Activated naive CD4-positive, alpha-beta T cell (primary cell): ENCODE data around the gene MRPL48.
"Not testable (repeated sequence)": the region's sequence is repeated elsewhere in the genome, so short reads cannot be mapped to it uniquely, and the experiment has no call there.

Source experiments
- DNase-seq, 4 experiments: peaks; one replicate each; lab custom pipeline; 2025; lab: John Stamatoyannopoulos, UW

Gene MRPL48

DNA sequence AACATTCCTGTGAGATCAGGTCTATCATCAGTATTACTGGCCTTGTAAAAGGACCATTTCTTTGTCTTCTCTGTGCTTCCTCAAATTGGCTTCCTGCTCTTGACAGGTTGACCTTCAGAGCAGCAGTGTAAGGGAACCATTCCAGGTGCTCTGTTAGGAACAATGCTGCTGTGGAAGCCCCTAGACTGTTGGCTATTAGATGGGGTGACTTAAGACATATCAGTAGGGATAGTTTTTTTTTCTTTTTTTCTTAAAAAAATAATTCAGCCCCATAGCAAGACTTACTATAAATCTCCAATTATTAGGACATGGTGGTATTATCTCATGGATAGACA is 51.4 kb downstream of the MRPL48 start:
- no peak for DNase-seq

DNA sequence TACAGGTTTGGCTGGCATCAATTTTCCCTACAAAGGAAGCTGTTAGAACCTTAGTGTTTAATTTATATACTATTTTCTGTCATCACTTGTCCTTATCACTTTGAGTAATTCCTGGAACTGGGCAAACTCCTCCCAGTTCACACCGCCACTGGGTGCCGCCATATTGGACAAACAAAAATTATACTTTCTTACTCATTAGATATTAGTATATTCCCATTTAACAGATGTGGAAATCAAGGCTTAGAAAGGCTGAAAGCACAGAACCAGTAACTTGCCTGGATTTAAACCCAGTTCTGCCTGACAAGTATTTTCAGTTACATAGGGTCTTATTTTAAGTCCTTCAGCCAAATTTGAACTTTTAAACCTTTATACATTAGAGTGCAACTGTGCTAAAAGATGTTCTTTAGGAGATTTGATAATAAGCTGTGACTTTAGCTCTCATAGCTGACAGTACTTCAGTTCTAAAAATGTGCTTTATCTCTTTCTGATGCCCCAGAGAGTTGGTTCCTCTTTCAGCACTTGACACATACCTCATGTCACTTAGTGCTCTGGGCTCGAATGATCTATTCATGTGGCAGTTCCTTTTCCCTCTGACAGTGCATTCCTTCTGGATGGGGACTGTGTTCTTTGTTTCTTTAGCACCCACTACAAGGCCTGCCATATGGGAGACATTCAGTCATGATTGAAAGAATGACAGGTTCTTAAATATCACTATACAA is 63.5 kb downstream of the MRPL48 start:
- DNase-seq, result no peak

DNA sequence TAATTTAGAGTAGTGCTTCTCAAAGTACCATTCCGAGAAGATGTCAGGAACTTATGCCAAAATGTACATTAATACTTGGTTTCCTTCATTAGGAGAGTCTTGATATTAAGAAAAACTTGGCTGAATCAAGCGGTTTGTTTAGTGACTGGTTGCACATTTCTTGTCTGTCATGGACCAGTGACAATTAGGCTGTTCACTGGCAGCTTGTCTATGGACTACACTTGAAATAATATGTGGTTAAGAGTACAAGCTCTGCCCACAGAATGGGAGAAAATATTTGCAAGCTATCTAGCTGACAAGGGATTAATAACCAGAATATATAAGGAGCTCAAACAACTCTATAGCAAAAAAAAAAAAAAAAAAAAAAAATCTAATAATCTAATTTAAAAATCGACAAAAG is 64.4 kb downstream of the MRPL48 start:
- DNase-seq, result no peak

DNA sequence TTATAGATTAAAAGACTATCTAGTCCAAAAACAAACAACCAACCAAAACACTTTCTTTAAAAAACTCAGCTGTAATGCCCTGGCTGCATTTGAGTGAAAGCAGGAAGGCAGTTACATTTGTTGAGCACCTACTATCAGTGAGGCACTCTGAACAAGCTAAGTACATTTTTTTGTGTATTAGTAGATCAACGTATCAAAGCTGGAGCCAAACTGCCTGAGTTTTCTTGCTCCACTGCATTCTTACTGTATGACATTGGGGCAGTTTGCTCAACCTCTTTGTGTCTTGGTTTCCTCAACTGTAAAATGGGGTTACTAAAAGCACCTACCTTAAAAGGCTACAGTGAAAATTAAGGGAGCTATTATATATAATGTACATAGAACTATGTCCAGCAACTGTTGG is 67.0 kb downstream of the MRPL48 start:
- DNase-seq, result no peak

DNA sequence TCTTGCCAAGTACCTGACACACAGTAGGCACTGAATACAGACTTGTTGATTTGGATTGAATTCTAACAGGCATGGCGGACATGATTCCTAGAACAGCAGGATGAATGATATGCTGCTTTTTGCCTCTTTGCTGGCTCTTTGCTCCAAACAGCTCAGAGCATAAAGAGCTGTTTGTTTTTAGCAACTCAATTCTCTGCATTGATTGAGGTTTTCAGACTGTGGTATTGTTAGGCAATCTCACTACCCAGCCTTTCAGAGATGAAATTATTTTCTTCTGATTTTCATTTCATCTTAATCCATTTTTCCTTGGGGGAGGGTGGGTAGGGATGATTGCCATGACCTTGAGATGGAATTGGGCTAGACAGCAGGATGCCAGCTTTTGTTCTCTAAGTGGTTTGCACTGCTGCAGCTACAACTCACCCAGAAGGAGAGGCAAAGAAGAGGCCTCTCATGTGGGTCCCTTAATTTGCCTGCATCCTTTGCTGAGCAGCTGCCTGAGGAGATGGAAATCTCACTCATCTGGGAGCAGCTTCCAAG is 68.4 kb downstream of the MRPL48 start:
- no peak for DNase-seq

DNA sequence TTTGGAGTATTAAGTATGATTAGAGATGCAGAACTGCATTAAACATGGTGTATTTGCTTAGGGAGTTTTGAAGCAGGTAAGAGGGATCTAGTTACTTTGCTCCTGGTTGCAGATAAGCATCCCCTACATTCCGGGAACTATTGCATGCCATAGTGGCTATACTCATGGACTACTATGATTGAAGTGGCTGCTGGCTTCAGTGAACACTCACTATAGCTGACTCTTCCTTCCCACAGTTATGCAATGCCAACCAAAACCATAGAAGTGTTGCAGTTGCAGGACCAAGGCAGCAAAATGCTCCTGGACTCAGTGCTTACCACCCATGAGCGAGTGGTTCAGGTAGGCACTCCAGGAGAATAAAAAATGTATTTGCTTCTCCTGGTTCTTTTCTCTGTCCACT is 72.0 kb downstream of the MRPL48 start:
- DNase-seq, result no peak

DNA sequence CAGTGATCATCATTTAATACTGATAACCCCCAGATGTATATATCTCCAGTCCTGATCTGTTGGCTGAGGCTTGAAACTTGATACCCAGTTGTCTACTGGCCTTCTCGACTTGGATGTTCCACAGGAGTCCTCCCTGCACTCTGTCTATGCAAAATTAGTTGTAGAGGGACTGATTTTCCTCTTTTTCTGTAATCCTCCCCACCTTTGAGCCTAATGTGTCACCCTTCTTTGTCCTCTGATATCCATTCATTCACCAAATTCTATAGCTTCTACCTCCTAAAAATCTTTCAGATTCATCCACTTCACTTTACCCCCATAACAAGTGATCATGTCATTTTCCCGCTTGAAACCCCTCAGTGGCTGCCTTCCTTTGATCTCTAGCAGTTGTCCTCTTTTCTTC is 72.5 kb downstream of the MRPL48 start:
- DNase-seq, result no peak

DNA sequence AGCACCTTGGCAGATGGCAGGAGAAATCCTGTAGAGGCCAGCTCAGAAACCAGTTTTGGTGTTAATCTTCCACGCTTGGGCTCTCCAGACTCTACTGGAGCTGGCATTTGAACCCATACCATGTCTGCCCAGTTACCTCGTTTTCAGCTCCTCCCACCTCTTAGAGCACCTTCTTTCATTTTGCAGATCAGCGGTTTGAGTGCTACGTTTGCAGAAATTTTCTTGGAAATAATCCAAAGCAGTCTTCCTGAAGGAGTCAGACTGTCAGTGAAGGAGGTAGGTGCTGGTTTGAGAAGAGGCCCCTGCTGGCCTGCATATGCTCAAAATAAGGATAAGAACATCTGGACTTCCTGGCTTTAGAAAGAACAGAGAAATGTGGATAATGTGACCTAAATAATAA is 75.3 kb downstream of the MRPL48 start:
- DNase-seq, result no peak

DNA sequence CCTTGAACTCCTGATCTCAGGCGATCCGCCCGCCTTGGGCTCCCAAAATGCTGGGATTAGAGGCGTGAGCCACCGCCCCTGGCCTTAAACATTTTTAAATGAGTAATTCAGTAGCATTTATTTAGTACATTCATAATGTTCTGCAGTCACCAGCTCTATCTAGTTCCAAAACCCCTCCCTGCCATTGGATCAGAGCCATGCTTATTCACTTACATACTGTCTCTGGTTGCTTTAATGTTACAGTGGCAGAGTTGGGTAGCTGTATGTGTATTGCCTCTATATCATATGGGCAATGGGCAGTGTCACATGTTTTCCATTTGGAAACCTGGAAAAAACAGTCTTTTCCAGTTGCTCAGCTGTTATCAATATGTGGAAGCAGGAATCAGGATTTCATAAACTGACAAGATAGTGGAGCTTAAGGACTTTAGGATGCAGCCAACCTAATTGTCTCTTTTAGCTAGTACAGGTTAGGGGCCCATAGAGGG is 78.5 kb downstream of the MRPL48 start:
- no peak for DNase-seq

DNA sequence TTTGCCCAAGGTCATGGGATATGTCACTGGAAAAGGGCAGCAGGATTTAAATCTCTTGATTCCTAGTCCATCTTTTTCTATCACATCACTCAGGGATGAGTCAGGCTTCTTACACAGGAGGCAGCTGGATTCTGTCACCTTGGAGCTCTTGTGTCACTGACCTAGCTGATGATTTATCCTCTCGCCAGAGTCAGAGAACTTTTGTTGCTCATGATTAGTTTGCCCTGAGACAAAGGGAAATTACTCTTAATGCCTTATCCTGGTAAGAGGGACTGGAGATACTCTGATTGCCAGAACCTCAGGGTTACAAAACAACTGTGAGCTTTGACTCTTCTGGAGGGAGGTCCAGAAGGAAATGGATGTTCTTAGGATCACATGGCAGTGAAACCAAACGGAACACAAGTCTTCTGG is 78.9 kb downstream of the MRPL48 start:
- no peak for DNase-seq

DNA sequence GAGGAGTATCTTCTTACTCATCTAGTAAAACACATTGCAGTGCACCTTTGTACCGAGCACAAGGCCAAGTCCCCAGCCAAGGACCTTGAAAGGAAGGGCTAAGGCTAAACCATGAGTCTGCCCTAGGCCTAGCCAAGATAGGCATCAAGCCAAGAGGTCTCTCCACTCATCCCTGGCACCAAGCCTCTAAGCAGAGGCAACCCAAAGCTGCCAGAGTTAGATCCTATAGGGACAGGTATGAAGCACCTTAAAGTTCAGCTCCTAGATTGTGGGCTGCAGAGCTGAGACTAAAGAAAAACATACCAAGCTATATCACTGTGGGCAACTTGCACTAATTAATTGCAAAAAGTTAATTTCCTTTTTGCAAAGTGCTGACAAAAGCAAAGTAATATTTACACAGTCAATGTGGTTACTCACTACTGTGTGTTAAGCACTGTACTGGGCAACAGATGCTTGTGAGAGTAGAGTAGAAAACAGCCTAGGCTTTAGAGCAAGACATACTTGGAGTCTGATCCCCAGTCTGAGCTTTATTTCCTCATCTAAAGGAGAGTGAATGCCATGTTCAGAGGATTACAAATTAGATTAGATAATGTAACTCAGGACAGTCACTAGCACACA is 81.8 kb downstream of the MRPL48 start:
- no peak for DNase-seq

DNA sequence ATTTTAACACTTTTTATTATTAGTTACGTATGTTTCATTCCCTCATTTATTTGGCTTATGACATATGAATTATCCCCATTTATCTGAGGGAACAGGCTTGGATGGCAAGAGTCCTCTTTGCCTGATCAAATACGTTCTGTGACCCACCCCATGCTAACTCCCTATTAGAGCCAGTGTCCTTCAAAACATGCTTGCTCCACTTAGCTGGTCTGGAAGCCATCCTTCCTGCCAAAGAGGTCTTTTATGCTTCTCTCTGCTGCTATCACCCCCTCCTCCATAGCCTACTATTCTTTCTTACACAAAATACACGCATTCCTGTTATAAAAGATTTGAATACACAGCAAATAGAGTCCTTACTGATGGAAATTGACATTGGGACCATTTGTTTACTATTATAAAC is 82.6 kb downstream of the MRPL48 start:
- DNase-seq, result no peak

DNA sequence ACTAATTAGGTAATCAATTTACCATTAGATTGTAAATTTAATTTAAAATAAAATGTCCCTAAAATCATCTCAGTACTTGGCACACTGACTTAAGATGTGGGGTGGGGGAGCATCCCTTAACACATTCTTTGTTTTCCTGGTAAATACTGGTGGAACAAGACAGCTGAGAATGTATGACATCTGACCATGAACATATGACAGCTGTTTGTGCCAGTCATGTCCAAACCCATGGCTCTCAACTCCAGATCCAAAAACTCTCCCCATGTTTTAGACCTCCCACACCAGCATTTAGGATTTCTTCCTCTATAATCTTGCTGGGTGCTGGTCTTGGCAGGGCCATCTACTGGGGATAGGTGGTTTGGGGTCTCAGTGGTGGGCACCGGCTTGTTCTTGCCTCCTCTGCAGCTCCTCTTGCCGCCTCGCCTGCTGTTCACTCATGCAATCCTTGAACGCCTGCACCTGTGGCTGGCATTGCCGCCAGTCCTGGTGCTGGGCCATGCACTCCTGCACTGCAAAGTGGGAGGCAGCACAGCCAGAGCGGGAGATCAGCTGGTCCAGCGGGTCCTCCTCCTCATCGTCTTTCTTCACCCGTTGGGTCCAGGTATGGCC is 85.2 kb downstream of the MRPL48 start:
- DNase-seq, result no peak

DNA sequence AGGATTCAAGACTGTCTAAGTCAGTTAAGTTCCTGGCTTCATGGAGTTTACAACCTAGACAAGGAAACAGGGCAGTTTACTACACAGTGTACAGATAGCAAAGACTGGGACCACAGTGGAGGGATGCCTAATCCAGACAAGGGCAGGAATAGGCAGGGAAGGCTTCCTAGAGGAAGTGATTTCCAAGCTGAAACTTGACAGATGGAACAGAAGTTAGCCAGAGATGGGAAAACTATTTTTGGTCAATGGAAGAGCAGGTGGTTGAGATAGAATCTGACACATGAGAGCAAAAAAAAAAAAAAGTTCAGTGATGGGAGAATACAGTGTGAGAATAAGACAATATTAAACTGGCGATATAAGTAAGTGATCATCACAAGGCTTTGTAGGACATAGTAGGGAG is 87.7 kb downstream of the MRPL48 start:
- DNase-seq, result no peak

DNA sequence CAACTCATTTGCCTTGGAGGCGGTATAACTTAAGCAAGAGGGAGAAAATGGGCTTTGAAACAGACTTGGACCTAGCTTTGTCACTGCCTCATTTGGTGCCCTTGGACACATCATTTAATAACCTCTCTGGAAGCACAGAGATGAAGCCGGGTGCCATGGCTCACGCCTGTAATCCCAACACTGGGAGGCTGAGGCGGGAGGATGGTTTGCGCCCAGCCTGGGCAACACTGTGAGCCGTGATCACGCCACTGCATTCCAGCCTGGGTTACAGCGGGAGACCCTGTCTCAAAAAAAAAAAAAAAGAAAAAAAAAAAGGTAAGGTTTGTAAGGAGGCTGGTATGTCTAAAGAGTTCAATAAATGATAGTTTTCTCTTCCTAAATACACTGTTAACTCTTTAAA is 88.2 kb downstream of the MRPL48 start:
- no peak for DNase-seq

DNA sequence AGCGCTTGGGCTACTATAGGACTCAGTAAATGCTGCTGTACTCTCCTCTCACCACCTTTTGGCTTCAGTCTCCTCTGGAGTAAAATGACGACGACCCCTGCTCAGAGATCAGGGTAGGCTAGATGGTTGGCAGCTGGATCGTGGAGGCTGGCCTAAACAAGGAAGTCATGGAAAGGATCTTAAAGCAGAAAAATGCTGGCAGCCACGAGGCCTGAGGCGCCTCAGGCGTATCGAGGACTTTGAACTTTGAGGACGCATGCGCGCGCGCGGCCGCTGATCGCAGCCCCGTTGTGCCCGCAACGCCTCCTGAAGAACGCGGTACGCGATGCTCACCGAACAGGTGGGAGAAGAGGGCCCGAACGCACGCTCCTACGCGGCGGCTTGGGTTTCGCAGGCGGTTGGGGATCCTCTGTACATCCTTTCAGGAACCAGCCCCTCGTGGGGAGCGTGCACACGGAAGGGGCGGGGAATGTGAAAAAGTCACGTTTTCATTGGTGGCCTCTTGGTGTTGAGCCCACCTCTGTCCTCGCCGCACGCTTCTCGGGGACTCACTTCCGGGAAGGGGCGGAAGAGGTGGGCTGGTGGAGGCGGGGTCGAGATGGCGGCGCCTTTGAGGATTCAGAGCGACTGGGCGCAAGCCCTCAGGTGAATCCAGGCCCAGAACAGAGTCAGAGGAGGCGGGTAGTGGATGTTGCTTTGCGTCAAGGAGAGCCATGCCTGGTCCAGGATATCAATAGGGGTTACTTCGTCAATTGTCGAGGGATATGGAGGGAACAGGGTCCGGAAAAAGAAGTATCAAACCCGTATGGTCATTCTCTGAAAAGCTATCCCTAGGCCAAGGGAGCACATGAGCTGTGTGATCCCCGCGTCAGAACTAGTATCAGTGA is 89.0 kb downstream of the MRPL48 start, which contains the start of the genes COA4 and PAAF1:
Gene COA4, minus strand, starts transcription at position 423 of the 887 bp plus-strand sequence. CDS start 3,468 bp downstream, outside the sequence.
Gene PAAF1, plus strand, starts transcription at position 576 of the 887 bp plus-strand sequence. Its CDS starts 23 bp downstream, at position 599.
- DNase-seq, result peak; percentile 77 to 88 (median 82)

DNA sequence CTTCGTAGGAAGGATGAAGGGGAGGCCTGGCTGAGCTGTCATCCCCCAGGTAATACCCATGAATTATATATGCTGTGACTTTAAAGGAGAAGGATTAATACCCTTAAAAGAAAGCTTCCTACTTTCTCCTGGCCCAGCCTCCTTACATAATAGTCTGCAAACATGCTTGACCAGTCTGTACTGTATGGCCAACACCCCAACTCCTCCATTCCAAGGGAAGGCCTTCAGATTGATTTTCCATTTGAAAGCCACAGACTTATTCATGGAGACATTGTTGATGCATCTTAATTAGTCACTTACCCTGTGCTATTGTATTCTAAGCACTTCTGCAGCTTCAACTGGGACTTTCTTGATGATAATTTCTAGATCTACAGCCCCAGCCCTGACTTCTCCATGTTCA is 91.1 kb downstream of the MRPL48 start:
- no peak for DNase-seq

DNA sequence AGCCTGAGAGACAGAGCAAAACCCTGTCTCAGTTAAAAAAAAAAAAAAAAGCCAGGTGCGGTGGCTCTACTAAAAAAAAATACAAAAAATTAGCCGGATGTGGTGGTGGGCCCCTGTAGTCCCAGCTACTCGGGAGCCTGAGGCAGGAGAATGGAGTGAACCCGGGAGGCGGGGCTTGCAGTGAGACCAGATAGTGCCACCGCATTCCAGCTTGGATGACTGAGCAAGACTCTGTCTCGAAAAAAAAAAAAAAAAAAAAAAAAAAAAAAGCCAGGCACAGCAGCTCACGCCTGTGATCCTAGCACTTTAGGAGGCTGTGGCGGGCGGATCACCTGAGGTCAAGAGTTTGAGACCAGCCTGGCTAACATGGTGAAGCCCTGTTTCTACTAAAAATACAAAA is 92.8 kb downstream of the MRPL48 start:
- DNase-seq, result not testable (repeated sequence)

DNA sequence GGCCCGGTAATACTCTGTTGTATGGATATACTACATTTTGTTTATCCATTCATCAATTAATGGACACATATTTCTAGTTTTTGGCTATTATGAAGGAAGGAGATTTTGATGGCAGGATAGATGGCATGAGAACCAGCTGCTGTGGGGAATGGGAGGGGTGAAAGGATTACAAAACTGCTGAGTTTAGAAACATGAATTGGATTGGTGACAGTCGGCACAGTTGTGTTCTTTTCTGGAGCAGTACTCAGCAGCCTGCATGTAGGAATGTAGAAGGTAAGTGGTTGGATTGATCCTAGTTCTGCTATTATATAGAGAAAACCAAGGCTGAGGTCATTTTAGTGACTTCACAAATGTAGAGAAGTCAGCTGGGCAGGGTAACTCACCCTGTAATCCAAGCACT is 96.2 kb downstream of the MRPL48 start:
- no peak for DNase-seq

DNA sequence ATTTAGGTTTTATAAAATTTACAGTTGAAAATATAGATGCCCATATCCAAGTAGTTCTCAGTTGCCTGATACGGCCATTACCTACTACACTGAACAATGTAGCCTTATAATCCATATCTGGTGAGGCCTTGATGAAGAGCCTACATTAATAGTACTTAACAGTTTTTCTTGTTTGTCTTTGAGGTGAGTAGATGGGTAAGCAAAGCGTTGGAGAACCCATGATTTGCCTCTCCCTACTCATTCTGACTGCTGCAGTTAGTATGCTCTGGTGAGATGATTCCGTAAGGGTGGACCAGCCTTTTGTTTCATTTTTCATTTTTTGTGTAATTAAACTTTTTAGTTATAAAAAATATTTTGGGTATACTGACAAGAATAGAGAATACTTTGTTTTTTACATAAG is 100.6 kb downstream of the MRPL48 start:
- no peak for DNase-seq

DNA sequence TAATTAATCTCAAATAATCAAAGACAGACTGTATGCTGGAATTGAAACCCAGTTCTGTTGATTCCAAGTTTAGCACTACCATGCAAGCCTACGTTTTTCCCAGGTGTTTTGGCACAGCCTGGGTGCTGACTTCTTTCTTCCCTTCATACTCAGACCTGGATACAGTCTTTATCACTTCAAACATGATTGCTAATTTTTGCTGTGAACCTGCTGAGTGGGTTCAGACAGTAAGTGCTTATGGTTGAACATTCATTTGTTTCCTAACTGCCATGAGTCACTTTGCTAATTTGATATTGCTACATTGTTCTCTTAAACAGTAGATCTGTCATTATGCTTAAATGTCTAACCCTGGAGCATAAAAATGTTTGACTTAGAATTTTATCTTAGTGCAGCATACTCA is 101.3 kb downstream of the MRPL48 start:
- DNase-seq, result no peak

DNA sequence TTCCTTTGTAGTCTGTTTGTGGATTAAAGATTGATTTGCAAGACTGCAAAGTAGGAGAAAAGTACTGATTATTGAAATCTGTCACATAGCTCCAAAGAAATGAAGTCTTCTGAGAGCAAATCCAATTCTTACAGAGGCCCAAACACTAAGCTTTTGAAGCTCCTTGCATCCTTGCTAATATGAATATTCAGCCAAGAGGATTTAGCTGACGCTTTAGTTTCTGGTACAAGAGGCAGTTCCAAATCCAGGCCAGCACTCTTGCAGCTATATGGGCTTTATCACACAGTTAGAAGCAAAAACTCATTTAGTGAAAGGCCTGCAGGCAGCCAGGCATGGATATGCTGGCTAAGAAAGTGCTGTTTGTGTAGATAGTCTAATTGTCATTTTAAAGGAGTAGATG is 101.9 kb downstream of the MRPL48 start:
- DNase-seq, result no peak
